ENCODE data around the gene LRP1.

The LRP1 gene

DNA sequence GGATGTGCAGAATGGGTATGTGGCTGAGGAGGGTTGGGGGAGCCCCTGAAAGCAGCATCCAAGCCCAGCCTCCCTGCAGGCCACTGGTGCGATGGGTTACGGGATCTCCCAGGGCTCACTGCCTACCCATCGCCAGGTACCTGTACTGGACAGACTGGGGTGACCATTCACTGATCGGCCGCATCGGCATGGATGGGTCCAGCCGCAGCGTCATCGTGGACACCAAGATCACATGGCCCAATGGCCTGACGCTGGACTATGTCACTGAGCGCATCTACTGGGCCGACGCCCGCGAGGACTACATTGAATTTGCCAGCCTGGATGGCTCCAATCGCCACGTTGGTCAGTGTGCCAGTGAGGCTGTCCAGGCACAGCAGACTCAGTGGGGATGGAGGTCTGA is 70.0 kb downstream of the LRP1 start:
- TF ChIP-seq, protein P1, sequence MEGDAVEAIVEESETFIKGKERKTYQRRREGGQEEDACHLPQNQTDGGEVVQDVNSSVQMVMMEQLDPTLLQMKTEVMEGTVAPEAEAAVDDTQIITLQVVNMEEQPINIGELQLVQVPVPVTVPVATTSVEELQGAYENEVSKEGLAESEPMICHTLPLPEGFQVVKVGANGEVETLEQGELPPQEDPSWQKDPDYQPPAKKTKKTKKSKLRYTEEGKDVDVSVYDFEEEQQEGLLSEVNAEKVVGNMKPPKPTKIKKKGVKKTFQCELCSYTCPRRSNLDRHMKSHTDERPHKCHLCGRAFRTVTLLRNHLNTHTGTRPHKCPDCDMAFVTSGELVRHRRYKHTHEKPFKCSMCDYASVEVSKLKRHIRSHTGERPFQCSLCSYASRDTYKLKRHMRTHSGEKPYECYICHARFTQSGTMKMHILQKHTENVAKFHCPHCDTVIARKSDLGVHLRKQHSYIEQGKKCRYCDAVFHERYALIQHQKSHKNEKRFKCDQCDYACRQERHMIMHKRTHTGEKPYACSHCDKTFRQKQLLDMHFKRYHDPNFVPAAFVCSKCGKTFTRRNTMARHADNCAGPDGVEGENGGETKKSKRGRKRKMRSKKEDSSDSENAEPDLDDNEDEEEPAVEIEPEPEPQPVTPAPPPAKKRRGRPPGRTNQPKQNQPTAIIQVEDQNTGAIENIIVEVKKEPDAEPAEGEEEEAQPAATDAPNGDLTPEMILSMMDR (IDR thresholded peaks at IDR 0.05; ENCODE audit: low read depth, low read length, missing control alignments), result no peak
- no peak for DNase-seq (ENCODE audit: low read depth)

DNA sequence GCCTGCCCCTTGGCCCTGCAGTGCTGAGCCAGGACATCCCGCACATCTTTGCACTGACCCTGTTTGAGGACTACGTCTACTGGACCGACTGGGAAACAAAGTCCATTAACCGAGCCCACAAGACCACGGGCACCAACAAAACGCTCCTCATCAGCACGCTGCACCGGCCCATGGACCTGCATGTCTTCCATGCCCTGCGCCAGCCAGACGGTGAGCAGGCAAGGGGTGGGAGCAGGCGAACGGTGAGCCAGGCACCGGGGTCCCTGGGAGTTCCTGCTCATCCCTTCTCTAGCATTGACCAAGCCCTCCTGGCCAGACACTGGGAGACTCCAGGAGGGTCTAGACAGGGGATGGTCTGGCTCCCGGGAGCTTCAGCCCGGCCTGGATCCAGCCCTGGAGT is 70.9 kb downstream of the LRP1 start:
- no peak overlapping the region for H3K4me3 ChIP-seq (ENCODE audit: low read depth, low read length)
- DNase-seq (ENCODE audit: low read depth), result no peak
- TF ChIP-seq, protein P1 (IDR thresholded peaks at IDR 0.05; ENCODE audit: low read depth, low read length, missing control alignments), result no peak

More for the DNA sequence above, 70.0 kb downstream of the LRP1 start:
- no peak overlapping the region for H3K4me3 ChIP-seq (ENCODE audit: low read depth, low read length)

DNA sequence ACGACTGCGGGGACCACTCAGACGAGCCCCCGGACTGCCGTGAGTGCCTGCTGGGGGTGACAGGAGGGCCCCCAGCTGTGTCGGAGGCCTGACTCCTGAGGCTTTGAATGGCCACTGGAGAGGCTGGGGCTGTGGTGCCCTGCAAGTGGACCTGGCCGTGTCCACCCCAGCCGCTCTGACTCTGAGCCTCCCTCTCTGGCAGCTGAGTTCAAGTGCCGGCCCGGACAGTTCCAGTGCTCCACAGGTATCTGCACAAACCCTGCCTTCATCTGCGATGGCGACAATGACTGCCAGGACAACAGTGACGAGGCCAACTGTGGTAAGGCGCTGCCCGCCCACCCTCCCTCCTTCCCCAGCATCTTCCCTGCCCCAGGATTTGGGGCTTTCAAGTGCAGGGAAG is 72.2 kb downstream of the LRP1 start:
- DNase-seq (ENCODE audit: low read depth), result no peak
- TF ChIP-seq, protein P1 (IDR thresholded peaks at IDR 0.05; ENCODE audit: low read depth, low read length, missing control alignments), result no peak
- H3K4me3 ChIP-seq (ENCODE audit: low read depth, low read length), result no peak overlapping the region

DNA sequence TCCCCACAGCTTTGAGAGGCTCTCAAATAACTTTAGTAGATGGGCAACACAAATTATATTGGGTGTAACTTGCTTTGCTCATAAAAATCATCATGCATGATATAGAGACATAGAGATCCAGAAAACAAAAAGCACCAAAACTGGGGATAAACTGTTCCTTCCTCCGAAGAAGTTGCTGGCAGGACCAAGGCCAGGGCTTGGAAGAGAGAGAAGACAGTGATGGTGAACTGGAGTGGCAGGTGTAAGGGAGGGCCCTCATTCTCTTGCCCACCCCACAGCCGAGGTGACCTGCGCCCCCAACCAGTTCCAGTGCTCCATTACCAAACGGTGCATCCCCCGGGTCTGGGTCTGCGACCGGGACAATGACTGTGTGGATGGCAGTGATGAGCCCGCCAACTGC is 72.9 kb downstream of the LRP1 start:
- no peak overlapping the region for H3K4me3 ChIP-seq (ENCODE audit: low read depth, low read length)
- TF ChIP-seq, protein P1 (IDR thresholded peaks at IDR 0.05; ENCODE audit: low read depth, low read length, missing control alignments), result no peak

DNA sequence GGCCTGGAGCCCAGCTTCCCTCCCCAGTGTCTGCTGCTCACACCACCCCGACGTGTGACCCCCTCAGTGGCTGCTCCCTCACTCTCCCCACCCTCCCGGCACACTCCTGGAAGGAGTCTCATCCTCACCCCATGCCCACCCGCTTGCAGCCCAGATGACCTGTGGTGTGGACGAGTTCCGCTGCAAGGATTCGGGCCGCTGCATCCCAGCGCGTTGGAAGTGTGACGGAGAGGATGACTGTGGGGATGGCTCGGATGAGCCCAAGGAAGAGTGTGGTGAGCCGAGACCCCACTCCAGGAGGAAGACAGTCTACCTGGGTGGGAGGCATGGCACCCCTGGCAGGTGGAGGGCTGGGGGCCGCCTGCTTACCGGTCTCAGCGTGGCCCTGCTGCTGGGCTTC is 73.3 kb downstream of the LRP1 start:
- TF ChIP-seq, protein P1 (IDR thresholded peaks at IDR 0.05; ENCODE audit: low read depth, low read length, missing control alignments), result no peak
- DNase-seq (ENCODE audit: low read depth), result no peak
- no peak overlapping the region for H3K4me3 ChIP-seq (ENCODE audit: low read depth, low read length)

More for the DNA sequence above, 72.9 kb downstream of the LRP1 start:
- no peak for DNase-seq (ENCODE audit: low read depth)

DNA sequence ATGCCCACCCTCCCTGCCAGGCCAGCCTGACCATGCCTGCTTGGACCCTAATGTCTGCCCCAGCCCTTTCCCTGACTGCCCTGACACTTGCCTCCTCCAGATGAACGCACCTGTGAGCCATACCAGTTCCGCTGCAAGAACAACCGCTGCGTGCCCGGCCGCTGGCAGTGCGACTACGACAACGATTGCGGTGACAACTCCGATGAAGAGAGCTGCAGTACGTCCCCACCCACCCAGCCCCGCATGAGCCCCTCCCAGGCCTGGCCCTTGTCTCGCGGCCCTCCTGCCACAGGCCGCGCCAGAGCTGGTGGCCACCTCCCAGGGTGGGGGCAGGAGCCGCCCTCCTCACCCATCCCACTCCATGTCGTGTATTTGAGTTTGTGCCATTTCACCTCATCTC is 74.0 kb downstream of the LRP1 start:
- H3K4me3 ChIP-seq (ENCODE audit: low read depth, low read length), result no peak overlapping the region
- no peak for DNase-seq (ENCODE audit: low read depth)
- TF ChIP-seq, protein P1 (IDR thresholded peaks at IDR 0.05; ENCODE audit: low read depth, low read length, missing control alignments), result no peak

DNA sequence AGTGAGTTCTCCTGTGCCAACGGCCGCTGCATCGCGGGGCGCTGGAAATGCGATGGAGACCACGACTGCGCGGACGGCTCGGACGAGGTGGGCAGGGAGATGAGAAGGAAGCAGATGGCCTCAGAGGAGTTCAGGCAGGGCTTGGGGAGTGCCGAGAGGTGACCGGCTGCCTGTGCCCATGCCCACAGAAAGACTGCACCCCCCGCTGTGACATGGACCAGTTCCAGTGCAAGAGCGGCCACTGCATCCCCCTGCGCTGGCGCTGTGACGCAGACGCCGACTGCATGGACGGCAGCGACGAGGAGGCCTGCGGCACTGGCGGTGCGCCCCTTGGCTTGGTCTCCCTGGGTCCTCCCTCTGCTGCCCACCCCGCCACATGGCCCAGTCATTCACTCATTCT is 74.9 kb downstream of the LRP1 start:
- TF ChIP-seq, protein P1 (IDR thresholded peaks at IDR 0.05; ENCODE audit: low read depth, low read length, missing control alignments), result no peak
- no peak overlapping the region for H3K4me3 ChIP-seq (ENCODE audit: low read depth, low read length)
- no peak for DNase-seq (ENCODE audit: low read depth)
